ENCODE results near the gene PRSS27. TPM values are rescaled to one million over a fixed set of nuclear protein-coding genes. Genes with fewer than 3 reads are reported as not detected.
"Not testable (repeated sequence)": the region's sequence is repeated elsewhere in the genome, so short reads cannot be mapped to it uniquely, and the experiment has no call there.

Gene PRSS27
- total RNA-seq, 2 donors from 2014 or later: 0.83 to 1.4 TPM

- Mint-ChIP-seq H3K27ac (peak overlapping the region; percentile 90), H3K4me1 (peaks cover 13% of the 10 kb centered on the region), H3K4me3 (peak overlapping the region; percentile 56)
- H3K36me3 Mint-ChIP-seq (ENCODE audit: low read depth); ATAC-seq; H3K9me3 ChIP-seq (ENCODE audit: control insufficient read depth, low read length, poor library complexity, severe bottlenecking); H3K27me3 Mint-ChIP-seq: not testable (repeated sequence)
- peak; percentile 27 to 59 (median 28) for DNase-seq
These were observed 50.0 kb downstream of the PRSS27 start for GRCh38 chr16:2670017-2670416.

GRCh38 chr16:2669587-2669986 lies 50.4 kb downstream of the PRSS27 start:
- peaks cover 16% of the 10 kb centered on the region for H3K4me1 Mint-ChIP-seq
- H3K27ac Mint-ChIP-seq: peak overlapping the region; percentile 90
- H3K4me3 Mint-ChIP-seq: peak overlapping the region; percentile 21
- DNase-seq; ATAC-seq; H3K9me3 ChIP-seq (ENCODE audit: control insufficient read depth, low read length, poor library complexity, severe bottlenecking); H3K36me3 Mint-ChIP-seq (ENCODE audit: low read depth); H3K27me3 Mint-ChIP-seq: not testable (repeated sequence)

GRCh38 chr16:2666671-2667070 lies 53.4 kb downstream of the PRSS27 start:
- H3K27me3 Mint-ChIP-seq; H3K27ac Mint-ChIP-seq; DNase-seq; H3K9me3 ChIP-seq (ENCODE audit: control insufficient read depth, low read length, poor library complexity, severe bottlenecking); ATAC-seq; H3K36me3 Mint-ChIP-seq (ENCODE audit: low read depth); H3K4me3 Mint-ChIP-seq: not testable (repeated sequence)
- peaks cover 32% of the 10 kb centered on the region for H3K4me1 Mint-ChIP-seq

- peaks cover 31% of the 10 kb centered on the region for H3K4me1 Mint-ChIP-seq
- H3K27me3 Mint-ChIP-seq: no peaks in the 10 kb centered on the region
- H3K4me3 Mint-ChIP-seq: peak overlapping the region; percentile 84
- H3K27ac Mint-ChIP-seq: peak overlapping the region; percentile 98
- H3K9me3 ChIP-seq (ENCODE audit: control insufficient read depth, low read length, poor library complexity, severe bottlenecking): no peaks in the 10 kb centered on the region
- peaks cover 2% of the 10 kb centered on the region for H3K36me3 Mint-ChIP-seq (ENCODE audit: low read depth)
- DNase-seq: no peak
- no peak for ATAC-seq
These were observed 55.4 kb downstream of the PRSS27 start for GRCh38 chr16:2664574-2664982.

- no peaks in the 10 kb centered on the region for H3K27me3 Mint-ChIP-seq
- no peak for DNase-seq
- H3K36me3 Mint-ChIP-seq (ENCODE audit: low read depth): peaks cover 2% of the 10 kb centered on the region
- H3K27ac Mint-ChIP-seq: peak overlapping the region; percentile 98
- peak overlapping the region; percentile 84 for H3K4me3 Mint-ChIP-seq
- H3K9me3 ChIP-seq (ENCODE audit: control insufficient read depth, low read length, poor library complexity, severe bottlenecking): no peaks in the 10 kb centered on the region
- peaks cover 28% of the 10 kb centered on the region for H3K4me1 Mint-ChIP-seq
- ATAC-seq: peak; percentile 90
These were observed 56.2 kb downstream of the PRSS27 start for GRCh38 chr16:2663553-2664546.

Other genes starting within 250 kb of the PRSS27 start
- gene NTN3, start 248.9 kb downstream of the PRSS27 start, total RNA-seq: not detected
- 1 to 10 TPM; 4.4 to 8.4 TPM for gene TBC1D24, start 245.1 kb downstream of the PRSS27 start, total RNA-seq
- gene ATP6V0C, start 206.3 kb downstream of the PRSS27 start, total RNA-seq: 100 to 1,000 TPM; 188 to 189 TPM
- gene AMDHD2, start 199.9 kb downstream of the PRSS27 start, total RNA-seq: 100 to 1,000 TPM; 189 to 206 TPM
- under 1 TPM; 0.23 to 0.75 TPM for gene CEMP1, start 188.8 kb downstream of the PRSS27 start, total RNA-seq
- gene PDPK1, start 182.2 kb downstream of the PRSS27 start, total RNA-seq: 10 to 100 TPM; 65.5 to 69.7 TPM
- 10 to 100 TPM; 19.6 to 21.9 TPM for gene KCTD5, start 37.7 kb downstream of the PRSS27 start, total RNA-seq
- gene SRRM2, start 32.4 kb upstream of the PRSS27 start, total RNA-seq: 1,000 to 10,000 TPM; 1,185 to 1,285 TPM
- gene ELOB, start 57.1 kb upstream of the PRSS27 start, total RNA-seq: 100 to 1,000 TPM; 121 to 131 TPM
- gene PRSS33, start 67.3 kb upstream of the PRSS27 start, total RNA-seq: not detected
- not detected for gene PRSS41, start 78.2 kb upstream of the PRSS27 start, total RNA-seq
- 1 to 10 TPM in 1 of 2 donors, not detected in 1; 1.6 TPM for gene PRSS21, start 97.0 kb upstream of the PRSS27 start, total RNA-seq
- not detected for gene ZG16B, start 110.1 kb upstream of the PRSS27 start, total RNA-seq
- gene PRSS22, start 137.9 kb upstream of the PRSS27 start, total RNA-seq: under 1 TPM; 0.37 to 0.92 TPM
- gene FLYWCH2, start 163.0 kb upstream of the PRSS27 start, total RNA-seq: 10 to 100 TPM; 11.6 to 15.1 TPM
- gene FLYWCH1, start 191.7 kb upstream of the PRSS27 start, total RNA-seq: 10 to 100 TPM; 41.4 to 97.1 TPM
- not detected for gene KREMEN2, start 244.1 kb upstream of the PRSS27 start, total RNA-seq
- 1 to 10 TPM; 1.7 to 2.7 TPM for gene PAQR4, start 249.1 kb upstream of the PRSS27 start, total RNA-seq

Measured in T-helper 17 cell (primary cell).